Fibroblast of skin of right biceps (primary cell): Measurements from ENCODE around the gene RAB37.

Experiments used
- DNase-seq: peaks from one replicate; pipeline ENCODE4 v3.0.0-alpha.2; 2013

The RAB37 gene

DNA sequence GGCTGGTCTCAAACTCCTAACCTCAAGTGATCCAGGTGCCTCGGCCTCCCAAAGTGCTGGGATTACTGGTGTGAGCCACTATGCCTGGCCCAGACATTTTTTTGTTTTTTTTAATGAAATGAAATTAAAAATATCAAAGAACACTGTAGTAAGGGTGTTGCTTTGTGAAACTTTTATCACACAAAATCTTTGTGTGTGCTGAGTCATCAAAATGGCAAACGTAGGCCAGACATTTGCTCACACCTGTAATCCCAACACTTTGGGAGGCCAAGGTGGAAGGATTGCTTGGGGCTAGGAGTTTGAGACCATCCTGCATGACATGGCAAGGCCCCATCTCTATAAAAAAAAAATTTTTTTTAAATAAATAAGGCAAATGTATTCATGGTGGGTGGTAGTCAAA is 29.4 kb downstream of the RAB37 start:
- no peak for DNase-seq

DNA sequence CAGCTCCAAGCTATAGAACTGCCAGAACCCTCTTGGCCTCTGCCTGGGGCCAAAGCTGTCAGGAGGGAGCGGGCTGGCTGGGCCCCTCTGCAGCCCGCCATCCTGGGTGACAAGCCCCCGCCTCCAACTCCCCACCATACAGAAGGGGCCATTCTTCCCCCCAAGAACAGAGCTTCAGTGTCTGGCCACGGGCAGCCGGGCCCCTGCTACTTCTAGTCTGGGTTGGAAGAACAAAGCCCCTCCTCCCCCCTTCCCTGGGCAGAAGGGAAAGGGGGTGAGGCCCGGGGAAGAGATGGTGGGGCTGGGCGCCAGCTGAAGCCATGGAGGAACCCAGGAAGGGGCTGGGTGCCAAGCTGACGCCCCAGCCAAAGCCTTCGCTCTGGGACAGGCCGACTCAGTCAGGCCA is 30.1 kb downstream of the RAB37 start:
- DNase-seq, result no peak

DNA sequence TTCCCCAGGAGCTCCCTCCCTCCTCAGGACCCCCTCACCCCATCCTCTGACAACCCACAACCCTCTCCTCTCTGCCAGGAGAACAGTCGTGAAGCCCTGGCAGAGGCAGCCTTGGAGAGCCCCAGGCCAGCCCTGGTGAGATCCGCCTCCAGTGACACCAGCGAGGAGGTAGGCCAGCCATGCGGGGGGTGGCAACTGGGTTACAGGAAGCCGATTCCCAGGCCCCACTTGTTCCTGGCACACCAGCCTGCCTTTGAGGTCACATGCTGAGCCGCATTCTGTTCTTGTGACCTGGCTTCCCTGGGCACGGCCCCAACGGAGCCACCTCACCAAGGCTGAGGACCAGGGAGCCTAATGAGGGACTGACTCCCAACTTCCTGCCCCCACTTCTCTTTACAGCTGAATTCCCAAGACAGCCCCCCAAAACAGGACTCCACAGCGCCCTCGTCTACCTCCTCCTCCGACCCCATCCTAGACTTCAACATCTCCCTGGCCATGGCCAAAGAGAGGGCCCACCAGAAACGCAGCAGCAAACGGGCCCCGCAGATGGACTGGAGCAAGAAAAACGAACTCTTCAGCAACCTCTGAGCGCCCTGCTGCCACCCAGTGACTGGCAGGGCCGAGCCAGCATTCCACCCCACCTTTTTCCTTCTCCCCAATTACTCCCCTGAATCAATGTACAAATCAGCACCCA is 31.2 kb downstream of the RAB37 start:
- peak; percentile 49 for DNase-seq

DNA sequence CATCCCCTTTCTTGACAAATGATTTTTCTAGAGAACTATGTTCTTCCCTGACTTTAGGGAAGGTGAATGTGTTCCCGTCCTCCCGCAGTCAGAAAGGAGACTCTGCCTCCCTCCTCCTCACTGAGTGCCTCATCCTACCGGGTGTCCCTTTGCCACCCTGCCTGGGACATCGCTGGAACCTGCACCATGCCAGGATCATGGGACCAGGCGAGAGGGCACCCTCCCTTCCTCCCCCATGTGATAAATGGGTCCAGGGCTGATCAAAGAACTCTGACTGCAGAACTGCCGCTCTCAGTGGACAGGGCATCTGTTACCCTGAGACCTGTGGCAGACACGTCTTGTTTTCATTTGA is 31.7 kb downstream of the RAB37 start:
- no peak for DNase-seq

DNA sequence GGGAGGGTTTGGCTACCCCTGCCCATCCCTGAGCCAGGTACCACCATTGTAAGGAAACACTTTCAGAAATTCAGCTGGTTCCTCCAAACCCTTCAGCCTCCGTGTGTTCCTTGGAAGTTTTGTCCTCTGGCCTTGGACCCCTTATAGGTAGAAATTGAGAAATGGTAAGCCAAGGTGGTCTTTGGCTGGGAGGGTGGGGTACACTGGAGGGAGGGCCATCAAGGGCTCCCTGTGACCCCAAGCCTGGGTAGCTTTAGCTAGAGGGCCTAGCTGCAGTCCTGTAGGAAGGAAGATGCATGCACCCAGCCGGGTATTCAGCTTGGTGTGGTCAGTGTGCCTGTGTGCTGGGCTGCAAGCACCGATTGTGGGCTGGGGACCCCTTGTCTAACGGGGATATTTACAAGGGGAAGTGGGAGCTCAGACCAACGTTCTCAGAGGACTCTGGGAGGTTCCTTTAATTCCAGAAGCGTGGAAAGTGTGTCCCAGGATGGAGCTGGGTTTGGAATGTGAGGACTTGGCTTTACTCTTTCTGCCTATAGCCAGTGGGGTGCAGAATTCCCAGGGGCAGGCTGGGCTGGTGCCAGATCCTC is 32.3 kb downstream of the RAB37 start:
- no peak for DNase-seq

DNA sequence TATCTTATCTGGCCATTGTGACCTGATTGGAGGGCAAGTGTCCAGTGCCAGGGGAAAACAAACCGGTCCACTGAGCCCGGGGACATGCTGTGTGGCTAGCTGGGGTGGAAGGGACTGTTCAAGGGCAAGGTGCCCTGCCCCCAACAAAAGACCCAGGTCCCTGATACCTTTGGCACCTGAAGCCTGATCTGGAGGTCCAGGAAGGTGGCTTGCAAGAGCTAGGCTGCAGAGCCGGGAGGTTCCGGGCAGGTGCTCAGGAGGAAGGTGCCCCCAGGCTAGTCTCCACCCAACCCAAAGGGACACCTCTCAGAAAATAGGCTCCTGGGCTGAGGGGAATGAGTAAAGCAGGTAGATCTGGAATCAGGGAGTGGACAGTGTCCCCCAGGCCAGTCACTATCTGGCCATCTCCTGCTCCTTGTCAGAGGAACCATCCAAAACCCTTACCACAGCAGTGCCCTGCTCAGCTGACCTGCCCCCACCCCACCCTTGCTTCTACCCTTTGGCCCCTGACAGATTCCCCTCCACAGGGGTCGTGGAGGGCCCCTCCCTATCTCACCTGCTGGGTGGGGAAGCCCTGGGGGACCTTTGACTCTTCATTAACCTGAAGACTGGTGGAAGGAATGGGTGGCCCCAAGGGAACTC is 32.9 kb downstream of the RAB37 start:
- no peak for DNase-seq

DNA sequence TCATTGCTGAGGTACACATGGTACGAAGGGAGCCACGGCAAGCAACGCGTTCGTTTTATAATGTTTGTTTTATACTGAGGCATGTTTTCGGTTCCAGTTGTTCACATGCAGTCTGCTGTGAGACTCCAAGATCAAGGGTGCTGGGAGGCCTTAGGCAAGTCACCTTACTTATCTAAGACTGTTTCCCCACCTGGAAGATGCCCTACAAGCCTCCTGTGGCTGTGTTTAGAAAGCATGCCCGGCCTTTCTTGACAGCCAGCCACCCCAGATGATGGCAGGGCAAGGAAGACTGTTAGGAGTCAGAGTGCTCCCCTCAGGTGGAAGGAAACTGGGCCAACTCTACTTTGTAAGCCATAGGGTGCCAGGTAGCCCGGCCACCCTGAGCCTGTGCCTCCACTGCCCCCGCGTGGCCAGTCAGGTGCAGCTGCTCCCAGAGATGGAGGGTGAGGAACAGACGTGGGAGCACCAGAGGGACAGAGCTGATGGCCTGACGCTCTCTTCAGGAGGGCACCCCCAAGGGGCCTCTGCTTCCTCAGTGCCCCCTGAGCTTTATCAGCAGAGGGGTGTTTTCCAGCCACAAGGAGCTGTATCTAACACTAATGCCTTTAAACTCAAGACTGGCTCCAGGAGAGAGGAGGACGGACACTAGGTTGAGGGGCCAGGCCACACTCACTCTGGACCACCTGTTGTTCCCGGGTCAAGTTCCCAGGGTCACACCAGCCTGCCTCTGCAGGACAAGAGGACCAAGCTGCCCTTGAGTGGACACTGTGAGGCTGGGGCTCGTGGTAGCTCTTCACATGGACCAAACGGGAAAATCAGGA is 33.7 kb downstream of the RAB37 start:
- DNase-seq, result no peak

DNA sequence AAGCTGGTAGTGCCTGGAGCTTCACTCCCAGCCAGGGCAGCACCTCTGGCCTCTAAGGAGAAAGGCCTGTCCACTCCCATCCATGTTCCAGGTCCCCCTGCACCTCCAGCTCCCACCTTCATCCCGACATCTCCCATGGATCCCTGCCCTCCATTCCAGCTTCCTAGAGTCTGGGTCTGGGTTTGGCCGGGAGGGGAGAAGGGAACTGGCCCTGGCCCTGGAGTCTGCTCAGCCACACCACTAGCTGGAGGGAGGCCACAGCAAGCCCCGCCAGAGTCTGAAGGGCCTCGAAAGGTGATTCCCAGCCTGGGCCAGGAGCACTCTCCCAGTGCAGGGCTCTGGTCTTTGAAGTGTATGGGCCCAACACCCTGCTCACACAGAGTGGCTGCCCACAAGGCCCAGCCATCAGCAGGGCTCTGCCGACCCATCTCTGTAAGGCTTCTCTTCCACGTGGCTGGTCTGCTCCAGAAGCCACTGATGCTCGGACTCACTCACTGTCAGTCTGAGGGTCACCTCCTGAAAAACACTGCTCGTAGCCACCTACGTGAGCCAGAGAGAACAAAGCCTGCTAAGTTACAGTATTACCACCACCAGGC is 34.4 kb downstream of the RAB37 start:
- no peak for DNase-seq

DNA sequence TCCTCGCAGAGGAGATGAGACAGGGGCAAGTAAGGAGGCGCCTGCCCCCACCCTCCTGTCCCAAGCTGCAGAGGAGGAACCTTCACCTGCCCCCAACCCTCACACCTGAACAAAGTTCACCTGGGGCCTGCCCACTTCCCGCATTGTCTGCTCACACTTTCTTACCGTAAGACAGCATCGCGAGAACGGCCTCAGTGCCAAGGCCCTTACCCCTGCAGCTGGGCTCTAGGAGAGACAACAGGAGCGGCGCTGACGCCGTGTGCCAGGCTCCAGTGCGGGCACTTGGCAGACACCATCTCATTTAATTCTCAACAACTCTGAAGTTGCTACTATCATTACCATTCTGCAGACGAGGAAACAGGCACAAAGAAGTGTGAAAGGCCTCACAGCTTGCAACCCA is 35.0 kb downstream of the RAB37 start:
- DNase-seq, result no peak

DNA sequence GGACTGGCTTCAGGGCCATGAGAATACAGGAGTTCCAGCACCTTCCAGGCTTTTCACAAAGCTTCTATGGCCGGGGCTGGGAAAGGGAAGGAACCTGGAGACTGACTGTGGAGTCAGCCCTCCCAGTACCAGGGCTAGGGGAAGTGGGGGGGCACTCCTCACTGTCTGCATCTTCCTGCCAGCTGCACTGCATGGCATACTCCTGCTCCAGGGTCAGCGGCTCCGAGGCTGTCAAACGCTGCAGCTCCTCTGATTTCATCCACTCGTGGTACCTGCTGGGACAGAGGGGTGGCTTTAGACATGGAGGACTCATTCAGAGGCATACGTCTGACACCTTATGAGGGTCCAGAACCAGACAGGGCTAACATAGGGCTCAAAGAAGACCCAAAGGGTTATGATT is 36.4 kb downstream of the RAB37 start:
- no peak for DNase-seq

DNA sequence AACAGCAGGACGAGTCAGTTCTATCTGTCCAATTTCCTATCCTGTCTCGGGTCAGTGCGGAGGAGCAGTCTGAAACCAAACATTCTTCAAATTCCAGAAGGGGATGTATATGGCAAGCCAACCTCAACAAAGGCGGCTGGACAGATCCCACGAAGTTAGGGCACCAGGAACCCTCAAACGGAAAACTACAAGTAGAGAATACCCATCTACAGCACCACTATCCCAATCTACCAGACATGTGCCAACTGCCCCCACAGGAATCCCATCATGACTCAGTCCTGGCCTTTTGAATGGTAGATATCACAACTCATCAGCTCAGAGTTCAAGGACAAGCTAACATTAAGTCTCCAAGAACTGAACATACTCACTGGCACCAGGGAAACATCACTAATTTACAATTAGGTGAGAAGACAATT is 36.8 kb downstream of the RAB37 start:
- peak; percentile 50 for DNase-seq

DNA sequence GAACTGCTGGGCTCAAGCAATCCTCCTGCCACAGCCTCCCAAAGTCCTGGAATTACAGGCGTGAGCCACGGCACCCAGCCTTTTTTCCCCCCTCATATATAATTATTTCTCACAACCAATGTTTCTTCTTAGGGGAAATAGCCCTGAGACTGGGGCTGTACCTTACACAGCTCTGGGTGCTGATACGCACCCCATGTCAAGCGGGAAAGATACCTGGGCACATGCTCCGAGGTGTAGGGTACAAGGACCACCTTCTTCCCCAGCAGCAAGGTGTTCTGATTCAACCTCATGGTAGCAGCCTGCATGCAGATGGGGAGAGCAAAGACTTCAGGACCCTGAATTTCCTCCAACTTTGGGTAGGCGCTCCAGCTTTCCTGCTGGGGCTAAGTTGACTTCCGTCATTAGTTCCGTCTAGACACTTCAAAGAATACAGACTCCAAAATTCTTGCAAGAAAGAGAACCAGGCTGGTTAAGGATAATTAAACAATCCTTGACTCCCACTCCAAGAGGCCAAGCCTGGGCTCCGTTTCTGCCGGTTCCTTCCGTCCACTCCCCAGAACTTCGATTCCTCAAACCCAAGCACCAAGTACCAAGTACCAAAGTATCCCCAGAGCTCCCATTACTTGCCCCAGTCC is 38.5 kb downstream of the RAB37 start:
- DNase-seq, result no peak

DNA sequence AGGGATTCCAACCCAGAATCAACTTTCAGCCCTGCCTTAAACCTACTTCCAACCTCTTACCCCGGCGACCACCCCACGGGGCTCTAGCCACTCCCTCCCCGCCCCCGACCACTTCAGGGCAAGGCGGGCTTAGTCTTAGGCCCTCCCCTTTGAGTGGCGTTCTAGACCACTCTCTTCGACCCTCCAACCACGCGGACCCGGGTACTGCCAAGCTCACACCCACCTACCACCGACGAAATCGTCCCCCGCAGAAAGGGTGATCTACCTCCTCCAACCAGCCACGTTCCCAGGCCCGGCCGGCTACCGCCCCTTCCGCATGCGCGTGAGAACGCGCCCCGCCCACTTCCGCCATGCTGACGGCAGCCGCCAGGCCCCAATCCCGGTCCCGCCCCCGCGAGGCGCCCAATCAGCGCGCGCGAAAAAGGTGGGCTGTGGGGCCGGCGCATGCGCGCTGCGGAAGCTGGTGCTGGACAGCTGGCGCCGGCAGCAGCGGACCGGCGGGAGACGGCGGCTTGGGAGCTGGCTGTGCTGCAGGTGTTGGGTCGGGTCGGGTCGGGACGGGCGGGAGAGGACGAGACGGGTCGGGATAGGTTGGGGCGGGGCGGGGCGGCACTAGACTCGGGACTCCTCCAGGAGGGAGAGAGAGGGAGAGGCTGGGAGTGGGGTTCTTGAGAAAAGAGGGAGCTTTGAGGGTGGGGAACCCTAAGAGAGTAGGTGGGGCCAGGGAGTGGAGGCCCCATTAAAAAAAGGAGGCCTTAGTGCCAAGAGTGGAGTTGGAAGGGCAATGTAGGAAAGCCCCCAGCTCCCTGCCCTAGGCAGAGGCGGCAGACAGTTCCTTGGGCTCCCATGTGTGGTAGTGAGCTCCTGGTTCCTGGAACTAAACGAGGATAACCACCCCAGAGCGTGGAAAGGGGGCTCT is 39.2 kb downstream of the RAB37 start, which contains the start of gene NAT9:
Gene NAT9 (minus strand): TSS at position 302 of the 919 bp plus-strand sequence. CDS start 647 bp downstream, outside the sequence.
- DNase-seq, result peak; percentile 94

DNA sequence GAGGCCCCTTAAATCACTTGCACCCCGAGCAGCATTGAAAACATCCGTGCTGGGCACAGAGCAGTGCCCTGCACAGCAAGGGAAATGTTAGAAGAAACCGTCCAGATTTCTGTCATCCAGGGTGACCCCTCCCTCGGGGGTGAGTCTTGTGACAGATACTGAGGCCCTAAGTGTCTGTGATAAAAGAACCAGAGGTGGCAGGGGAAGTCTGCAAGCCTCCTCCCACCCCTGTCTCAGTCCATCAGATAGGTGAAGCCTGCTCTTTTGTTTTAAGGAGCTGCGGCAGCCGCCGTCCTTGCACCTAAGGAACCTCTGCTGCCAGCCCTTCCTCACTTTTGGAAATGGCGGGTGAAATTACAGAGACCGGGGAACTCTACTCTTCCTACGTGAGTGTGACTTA is 39.9 kb downstream of the RAB37 start:
- DNase-seq, result no peak

DNA sequence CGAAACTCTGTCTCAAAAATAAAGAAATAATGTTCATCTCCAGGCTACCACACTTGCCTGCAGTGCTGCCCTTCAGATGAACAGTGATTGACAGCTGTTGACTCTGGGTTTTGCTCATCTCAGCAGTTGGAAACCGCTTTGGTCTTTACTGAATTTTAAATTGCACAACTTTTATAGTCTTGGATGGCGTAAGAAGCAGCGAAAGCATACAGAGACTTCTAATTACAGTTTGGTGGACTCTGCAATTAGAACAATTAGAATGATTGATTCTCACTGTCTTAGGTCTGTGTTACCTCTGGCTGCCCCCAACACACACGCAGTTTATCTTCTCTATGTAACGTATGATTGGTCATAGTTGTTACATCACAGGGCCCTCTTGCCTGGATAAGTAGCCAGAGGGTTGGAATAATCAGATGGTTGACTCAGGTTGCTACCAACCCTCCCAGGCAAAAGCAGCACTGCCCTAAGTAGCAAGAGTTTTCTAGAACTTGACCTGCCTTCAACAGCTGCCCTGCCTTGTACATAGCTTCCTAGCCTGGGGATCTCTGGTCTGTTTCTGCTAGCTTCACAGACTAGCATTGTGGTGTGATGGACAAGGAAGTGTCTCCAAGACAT is 41.0 kb downstream of the RAB37 start:
- no peak for DNase-seq

DNA sequence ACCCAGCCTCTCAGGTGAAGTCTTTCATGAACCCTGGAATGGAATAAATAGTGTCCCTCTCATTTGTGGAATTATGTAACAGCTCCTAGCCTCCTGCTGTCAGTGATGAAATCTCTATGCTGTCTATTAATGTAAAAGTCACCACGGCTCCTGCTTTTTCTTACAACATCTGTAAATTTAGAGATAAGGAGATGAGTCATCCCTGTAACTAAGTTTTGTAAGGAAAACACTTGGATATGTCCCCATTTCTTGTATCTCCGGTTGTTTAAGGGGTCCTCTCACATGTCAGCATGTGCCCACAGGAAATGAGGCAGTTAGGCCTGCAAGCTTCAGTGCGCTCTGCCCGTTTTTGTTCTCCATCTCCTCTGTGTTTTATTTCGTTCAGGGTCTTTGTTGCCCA is 41.9 kb downstream of the RAB37 start:
- DNase-seq, result no peak

DNA sequence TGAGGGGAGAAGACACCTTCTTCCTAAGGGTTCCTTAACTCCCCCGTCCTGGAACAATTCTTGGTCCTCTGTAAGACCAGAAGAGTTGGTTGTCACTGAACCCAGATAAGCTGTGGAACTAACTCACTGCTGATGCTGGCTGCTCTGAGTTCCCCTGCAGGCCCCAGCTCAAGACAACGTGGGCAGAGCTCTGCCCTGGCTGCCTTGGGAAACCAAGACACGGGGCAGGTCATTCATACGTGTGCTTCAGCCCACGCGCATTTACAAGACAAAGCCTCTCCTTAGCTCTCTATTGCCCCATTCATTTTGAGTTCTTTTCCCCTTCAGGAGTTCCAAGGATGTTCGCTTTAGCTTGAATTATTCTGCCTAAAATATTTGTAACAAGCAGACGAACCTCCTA is 42.4 kb downstream of the RAB37 start:
- no peak for DNase-seq

DNA sequence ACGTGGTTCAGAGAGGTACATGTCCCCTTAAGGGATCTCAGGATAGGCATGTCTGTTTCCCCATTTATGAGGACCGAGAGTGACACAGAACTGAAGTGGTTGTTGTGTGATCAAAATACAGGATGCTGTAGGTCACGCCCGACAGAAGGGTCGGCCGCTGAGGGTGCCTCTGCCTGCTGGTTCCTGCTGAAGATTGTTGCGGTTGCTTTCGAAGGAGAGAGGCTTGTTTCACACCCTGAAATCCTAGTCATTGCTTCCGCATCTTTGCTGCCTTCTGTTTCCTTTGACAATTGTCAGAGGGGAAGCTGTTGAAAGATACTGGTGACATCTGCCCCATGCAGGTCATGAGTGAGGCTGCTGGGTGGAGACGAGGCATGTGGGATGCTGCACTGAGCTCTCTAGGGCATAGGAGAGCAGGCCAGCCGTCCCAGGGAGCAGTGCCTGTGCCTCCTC is 42.9 kb downstream of the RAB37 start:
- no peak for DNase-seq

DNA sequence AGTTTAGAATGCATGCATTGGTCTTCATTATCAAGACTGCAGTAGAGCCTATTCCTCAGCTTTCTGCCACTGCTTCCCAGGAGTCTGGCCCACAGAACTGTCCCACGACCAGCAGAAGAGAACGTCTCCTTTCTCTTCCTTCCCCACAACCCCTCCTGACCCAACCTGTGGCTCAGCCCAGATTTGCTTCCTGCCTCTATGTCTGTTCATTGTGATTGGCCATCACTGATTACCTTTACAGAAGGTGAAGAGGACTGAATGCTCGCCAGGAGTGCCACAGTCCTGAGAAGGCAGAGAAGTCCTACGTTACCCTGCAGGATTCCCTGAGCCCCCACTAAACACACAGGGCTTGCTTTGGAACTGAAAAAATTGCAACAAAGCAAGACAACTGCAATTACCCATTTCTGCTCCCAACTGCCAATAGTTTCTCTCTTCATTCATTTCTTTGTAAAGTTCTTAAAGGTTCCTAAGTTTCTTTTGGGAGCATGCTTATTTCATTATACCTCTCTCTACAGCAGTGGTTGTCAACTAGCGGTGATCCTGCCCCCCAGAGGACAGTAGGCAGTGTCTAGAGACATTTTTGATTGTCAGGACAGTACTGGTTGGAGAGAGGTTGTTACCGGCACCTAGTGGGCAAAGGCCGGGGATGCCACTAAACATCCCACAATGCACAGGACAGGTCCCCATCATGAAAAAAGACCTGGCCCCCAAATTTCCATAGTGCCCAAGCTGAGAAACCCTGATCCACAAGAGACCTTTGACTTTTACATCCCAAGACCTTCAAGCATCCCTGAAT is 43.6 kb downstream of the RAB37 start:
- no peak for DNase-seq

DNA sequence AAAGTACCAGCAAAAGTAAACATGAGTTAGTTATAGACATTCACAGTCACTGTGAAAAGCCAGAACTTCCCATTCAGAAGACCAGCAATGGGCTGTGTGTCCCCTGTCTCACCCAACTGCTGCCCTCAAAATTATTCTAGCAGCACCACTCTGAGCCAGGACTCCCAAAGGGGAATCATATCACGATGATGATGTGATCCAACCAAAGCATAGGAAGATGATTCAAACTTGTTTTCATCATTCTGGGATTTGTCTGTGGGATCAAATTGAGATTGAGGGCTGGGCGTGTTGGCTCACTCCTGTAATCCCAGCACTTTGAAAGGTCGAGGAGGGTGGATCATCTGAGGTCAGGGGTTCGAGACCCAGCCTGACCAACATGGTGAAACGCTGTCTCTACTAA is 45.5 kb downstream of the RAB37 start:
- no peak for DNase-seq
